DND-41 (cell line): Measurements from ENCODE around the gene OGFR.

Experiments
- CTCF ChIP-seq: IDR thresholded peaks from 2 replicates; pipeline ENCODE4 v1.5.1; 2012; ENCODE audit warnings: borderline replicate concordance, low read length, moderate library complexity, mild to moderate bottlenecking; ENCODE audit not compliant: poor library complexity, severe bottlenecking; ENCODE audit errors: extremely low read depth
- EZH2 ChIP-seq: IDR thresholded peaks from 3 replicates; pipeline ENCODE4 v1.6.1; 2012; ENCODE audit warnings: borderline replicate concordance, low read depth, mild to moderate bottlenecking, moderate library complexity, low read length, inconsistent platforms; ENCODE audit not compliant: severe bottlenecking

GRCh38 chr20:62790075-62790474 lies 14.6 kb upstream of the OGFR start:
- TF ChIP-seq CTCF (no peak), EZH2 (no peak)
